NB4 (cell line): ENCODE results near the gene ALPL.

ENCODE experiments used
- CTCF ChIP-seq: IDR thresholded peaks from one replicate; pipeline ENCODE4 v1.5.1; 2012; ENCODE audit warnings: low read depth, low read length
- MAX ChIP-seq: IDR thresholded peaks from 2 replicates; pipeline ENCODE4 v1.6.1; 2011; ENCODE audit warnings: low read depth, low read length
- MYC ChIP-seq: IDR thresholded peaks from 2 replicates; pipeline ENCODE4 v1.6.1; 2011; ENCODE audit warnings: low read depth, low read length
- POLR2A ChIP-seq: IDR thresholded peaks from 2 replicates; pipeline ENCODE4 v1.6.1; 2011; ENCODE audit warnings: mild to moderate bottlenecking; ENCODE audit not compliant: insufficient read length; ENCODE audit errors: extremely low read depth

DNA sequence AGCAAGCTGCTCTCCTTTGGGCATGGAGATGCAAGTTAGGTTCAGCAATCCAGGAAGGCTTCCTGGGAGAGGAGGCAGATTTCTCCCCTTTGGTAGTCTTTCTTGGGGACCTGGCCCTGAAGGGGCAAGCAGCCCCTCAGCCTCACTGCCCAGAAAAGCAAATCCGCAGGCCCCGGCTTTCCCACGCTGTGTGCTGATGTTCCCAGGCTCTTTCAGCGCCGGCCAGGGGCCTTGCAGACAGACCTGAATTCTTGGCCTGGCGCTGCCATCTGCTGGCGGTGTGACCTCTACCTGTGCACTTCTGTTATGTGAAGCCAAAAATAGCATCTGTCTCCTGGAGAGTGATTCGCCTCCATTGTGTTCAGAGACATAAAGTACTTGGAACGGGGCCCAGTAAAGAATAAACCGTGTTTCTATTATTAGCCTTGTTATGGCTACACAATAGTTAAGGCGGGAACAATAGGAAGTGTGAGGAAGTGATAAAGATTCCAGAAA is 64.8 kb downstream of the ALPL start:
- TF ChIP-seq POLR2A (no peak), CTCF (peak; percentile 51), MAX (no peak), MYC (no peak)
